ENCODE results near the gene COL17A1.

The COL17A1 gene

DNA sequence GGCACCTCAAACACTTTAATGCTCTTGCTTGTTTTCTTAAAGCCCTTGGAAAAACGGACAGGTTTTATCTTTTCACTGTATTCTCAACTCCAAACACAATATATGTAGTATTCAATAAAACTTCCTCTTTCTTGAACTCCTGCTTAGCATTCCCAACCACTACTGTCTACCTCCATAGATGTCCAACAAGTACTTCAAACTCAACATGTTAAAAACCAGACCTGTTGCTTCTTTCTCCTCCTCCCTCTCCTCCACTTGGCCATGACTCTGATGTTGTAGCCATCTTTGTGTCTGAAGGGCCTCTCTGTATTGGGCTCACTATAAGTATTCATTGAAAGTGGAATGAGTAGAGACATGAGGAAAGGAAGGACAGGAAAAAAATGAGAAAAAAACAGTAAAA is 16.2 kb upstream of the COL17A1 start:
- Histone ChIP-seq H3K4me1 (ENCODE audit: control insufficient read depth in 1 of 2, insufficient read depth in 2 of 2, low read length in 2 of 2) (no peaks in the 10 kb centered on the region), H3K4ac (ENCODE audit: low read depth, low read length) (no peak overlapping the region), H3K27me3 (ENCODE audit: insufficient read depth, low read length) (no peaks in the 10 kb centered on the region), H3K23ac (ENCODE audit: low read length) (no peak overlapping the region), H4K91ac (ENCODE audit: low read depth, low read length) (no peak overlapping the region), H4K12ac (ENCODE audit: low read depth, low read length) (no peak overlapping the region), H3K36me3 (ENCODE audit: control insufficient read depth in 1 of 2, insufficient read depth in 2 of 2, low read length in 2 of 2) (no peaks in the 10 kb centered on the region), H4K8ac (ENCODE audit: low read depth, low read length) (no peak overlapping the region), H3K9me3 (ENCODE audit: insufficient read depth, low read depth, low read length) (no peaks in the 10 kb centered on the region), H3K79me1 (ENCODE audit: low read length) (no peaks in the 10 kb centered on the region), H2AFZ (ENCODE audit: insufficient read depth, low read length, poor library complexity) (no peak overlapping the region), H2BK12ac (ENCODE audit: low read length) (no peak overlapping the region), H2BK120ac (ENCODE audit: insufficient read depth, low read length, poor library complexity) (no peak overlapping the region), H3K27ac (ENCODE audit: low read depth, low read length) (no peak overlapping the region), H3K79me2 (ENCODE audit: control insufficient read depth, insufficient read depth, low read length, poor library complexity) (no peaks in the 10 kb centered on the region), H3K4me2 (ENCODE audit: low read length) (no peak overlapping the region), H2AK5ac (ENCODE audit: low read length) (no peak overlapping the region), H3K4me3 (ENCODE audit: low read depth, low read length) (no peak overlapping the region), H3K18ac (ENCODE audit: low read length) (no peak overlapping the region), H3K14ac (ENCODE audit: low read length) (no peak overlapping the region), H3K9ac (ENCODE audit: low read length) (no peak overlapping the region), H2BK5ac (ENCODE audit: low read depth, low read length, poor library complexity) (no peak overlapping the region)
- DNase-seq = no peak
- WGBS (ENCODE audit: extremely low coverage, insufficient coverage, insufficient read length) = no CpG with 5 or more reads among the region's 1 CpG

DNA sequence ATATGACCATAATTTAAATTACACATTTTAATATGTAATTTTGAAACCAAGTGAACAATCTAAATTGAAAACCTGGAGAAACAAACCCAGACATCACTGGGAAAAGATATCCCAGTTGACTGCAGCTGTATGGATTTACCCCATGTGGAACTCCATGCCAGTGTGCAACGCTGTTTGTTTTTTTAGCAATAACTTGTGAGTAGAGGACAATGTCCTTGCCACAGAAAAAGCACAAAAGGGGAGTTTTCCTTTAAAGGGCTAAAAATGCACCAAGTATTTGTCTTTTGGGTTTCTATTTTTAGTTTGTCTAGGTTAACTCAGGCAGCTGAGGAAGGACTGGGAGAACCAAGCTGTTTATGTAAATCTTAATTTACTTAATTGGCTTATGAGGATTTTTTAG is 15.1 kb upstream of the COL17A1 start:
- H3K36me3 ChIP-seq (ENCODE audit: control insufficient read depth in 1 of 2, insufficient read depth in 2 of 2, low read length in 2 of 2) = no peaks in the 10 kb centered on the region
- H2BK5ac ChIP-seq (ENCODE audit: low read depth, low read length, poor library complexity) = no peak overlapping the region
- H3K9me3 ChIP-seq (ENCODE audit: insufficient read depth, low read depth, low read length) = no peaks in the 10 kb centered on the region
- no peaks in the 10 kb centered on the region for H3K4me1 ChIP-seq (ENCODE audit: control insufficient read depth in 1 of 2, insufficient read depth in 2 of 2, low read length in 2 of 2)
- no peak overlapping the region for H3K14ac ChIP-seq (ENCODE audit: low read length)
- H3K9ac ChIP-seq (ENCODE audit: low read length) = no peak overlapping the region
- no peak overlapping the region for H4K91ac ChIP-seq (ENCODE audit: low read depth, low read length)
- no peak overlapping the region for H3K18ac ChIP-seq (ENCODE audit: low read length)
- H2BK12ac ChIP-seq (ENCODE audit: low read length) = no peak overlapping the region
- no peak overlapping the region for H2AK5ac ChIP-seq (ENCODE audit: low read length)
- no peak overlapping the region for H2BK120ac ChIP-seq (ENCODE audit: insufficient read depth, low read length, poor library complexity)
- H3K79me1 ChIP-seq (ENCODE audit: low read length) = no peaks in the 10 kb centered on the region
- H4K12ac ChIP-seq (ENCODE audit: low read depth, low read length) = no peak overlapping the region
- H3K4ac ChIP-seq (ENCODE audit: low read depth, low read length) = no peak overlapping the region
- H4K8ac ChIP-seq (ENCODE audit: low read depth, low read length) = no peak overlapping the region
- H3K27ac ChIP-seq (ENCODE audit: low read depth, low read length) = no peak overlapping the region
- H3K4me2 ChIP-seq (ENCODE audit: low read length) = no peak overlapping the region
- H2AFZ ChIP-seq (ENCODE audit: insufficient read depth, low read length, poor library complexity) = no peak overlapping the region
- no peak overlapping the region for H3K23ac ChIP-seq (ENCODE audit: low read length)
- no CpG with 5 or more reads among the region's 1 CpG for WGBS (ENCODE audit: extremely low coverage, insufficient coverage, insufficient read length)
- no peaks in the 10 kb centered on the region for H3K27me3 ChIP-seq (ENCODE audit: insufficient read depth, low read length)
- no peak for DNase-seq
- H3K4me3 ChIP-seq (ENCODE audit: low read depth, low read length) = no peak overlapping the region
- no peaks in the 10 kb centered on the region for H3K79me2 ChIP-seq (ENCODE audit: control insufficient read depth, insufficient read depth, low read length, poor library complexity)

DNA sequence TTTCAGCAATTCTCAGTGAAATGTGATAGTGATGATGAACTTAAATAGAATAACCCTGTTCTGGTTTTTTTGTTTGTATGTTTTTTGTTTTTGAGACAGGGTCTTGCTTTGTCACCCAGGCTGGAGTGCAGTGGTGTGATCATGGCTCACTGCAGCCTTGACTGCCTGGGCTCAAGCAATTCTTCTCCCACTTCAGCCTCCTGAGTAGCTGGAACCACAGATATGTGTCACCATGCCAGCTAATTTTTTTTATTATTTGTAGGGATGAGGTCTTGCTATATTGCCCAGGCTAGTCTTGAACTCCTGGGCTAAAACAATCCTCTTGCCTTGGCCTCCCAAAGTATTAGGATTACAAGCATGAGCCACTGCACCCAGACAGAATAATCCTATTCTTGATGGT is 14.3 kb upstream of the COL17A1 start:
- H3K14ac ChIP-seq (ENCODE audit: low read length) = no peak overlapping the region
- H2AK5ac ChIP-seq (ENCODE audit: low read length) = no peak overlapping the region
- no peak overlapping the region for H4K8ac ChIP-seq (ENCODE audit: low read depth, low read length)
- no peak overlapping the region for H3K4me2 ChIP-seq (ENCODE audit: low read length)
- DNase-seq = no peak
- H3K79me1 ChIP-seq (ENCODE audit: low read length) = no peaks in the 10 kb centered on the region
- no peak overlapping the region for H4K12ac ChIP-seq (ENCODE audit: low read depth, low read length)
- no peak overlapping the region for H3K27ac ChIP-seq (ENCODE audit: low read depth, low read length)
- no peak overlapping the region for H3K4ac ChIP-seq (ENCODE audit: low read depth, low read length)
- H3K4me1 ChIP-seq (ENCODE audit: control insufficient read depth in 1 of 2, insufficient read depth in 2 of 2, low read length in 2 of 2) = no peaks in the 10 kb centered on the region
- H3K4me3 ChIP-seq (ENCODE audit: low read depth, low read length) = no peak overlapping the region
- no peaks in the 10 kb centered on the region for H3K79me2 ChIP-seq (ENCODE audit: control insufficient read depth, insufficient read depth, low read length, poor library complexity)
- H3K23ac ChIP-seq (ENCODE audit: low read length) = no peak overlapping the region
- H3K9ac ChIP-seq (ENCODE audit: low read length) = no peak overlapping the region
- H3K18ac ChIP-seq (ENCODE audit: low read length) = no peak overlapping the region
- H2BK5ac ChIP-seq (ENCODE audit: low read depth, low read length, poor library complexity) = no peak overlapping the region
- no peaks in the 10 kb centered on the region for H3K36me3 ChIP-seq (ENCODE audit: control insufficient read depth in 1 of 2, insufficient read depth in 2 of 2, low read length in 2 of 2)
- no peak overlapping the region for H2AFZ ChIP-seq (ENCODE audit: insufficient read depth, low read length, poor library complexity)
- H4K91ac ChIP-seq (ENCODE audit: low read depth, low read length) = no peak overlapping the region
- no peaks in the 10 kb centered on the region for H3K9me3 ChIP-seq (ENCODE audit: insufficient read depth, low read depth, low read length)
- H3K27me3 ChIP-seq (ENCODE audit: insufficient read depth, low read length) = no peaks in the 10 kb centered on the region
- no peak overlapping the region for H2BK120ac ChIP-seq (ENCODE audit: insufficient read depth, low read length, poor library complexity)
- H2BK12ac ChIP-seq (ENCODE audit: low read length) = no peak overlapping the region

DNA sequence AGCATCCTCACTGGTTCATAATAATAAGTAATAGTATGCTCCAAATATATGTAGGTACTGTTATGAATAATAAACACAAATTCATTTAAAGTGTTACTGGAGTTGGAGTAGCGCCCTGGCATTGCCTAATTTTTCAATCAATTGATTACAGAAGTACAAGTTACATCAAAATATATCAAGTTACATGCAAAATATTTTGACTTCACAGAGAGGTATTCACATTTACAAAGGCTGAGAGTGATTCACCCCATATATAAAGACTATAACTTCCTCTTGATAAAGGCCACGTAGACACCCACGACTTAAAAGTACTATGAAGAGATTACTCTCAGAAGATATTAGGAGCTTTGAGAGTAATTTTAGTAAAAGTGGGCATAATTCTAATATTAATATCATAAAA is 13.6 kb upstream of the COL17A1 start:
- H4K91ac ChIP-seq (ENCODE audit: low read depth, low read length) = no peak overlapping the region
- H3K14ac ChIP-seq (ENCODE audit: low read length) = no peak overlapping the region
- no peak overlapping the region for H2BK12ac ChIP-seq (ENCODE audit: low read length)
- H3K9ac ChIP-seq (ENCODE audit: low read length) = no peak overlapping the region
- no peaks in the 10 kb centered on the region for H3K9me3 ChIP-seq (ENCODE audit: insufficient read depth, low read depth, low read length)
- WGBS (ENCODE audit: extremely low coverage, insufficient coverage, insufficient read length) = no CpG with 5 or more reads among the region's 3 CpGs
- no peak overlapping the region for H3K4me3 ChIP-seq (ENCODE audit: low read depth, low read length)
- no peak overlapping the region for H3K18ac ChIP-seq (ENCODE audit: low read length)
- H3K23ac ChIP-seq (ENCODE audit: low read length) = no peak overlapping the region
- no peak overlapping the region for H2AFZ ChIP-seq (ENCODE audit: insufficient read depth, low read length, poor library complexity)
- H2BK5ac ChIP-seq (ENCODE audit: low read depth, low read length, poor library complexity) = no peak overlapping the region
- H2AK5ac ChIP-seq (ENCODE audit: low read length) = no peak overlapping the region
- DNase-seq = no peak
- H4K8ac ChIP-seq (ENCODE audit: low read depth, low read length) = no peak overlapping the region
- H3K4ac ChIP-seq (ENCODE audit: low read depth, low read length) = no peak overlapping the region
- no peak overlapping the region for H3K27ac ChIP-seq (ENCODE audit: low read depth, low read length)
- no peak overlapping the region for H3K4me2 ChIP-seq (ENCODE audit: low read length)
- H3K27me3 ChIP-seq (ENCODE audit: insufficient read depth, low read length) = no peaks in the 10 kb centered on the region
- no peaks in the 10 kb centered on the region for H3K79me2 ChIP-seq (ENCODE audit: control insufficient read depth, insufficient read depth, low read length, poor library complexity)
- no peaks in the 10 kb centered on the region for H3K4me1 ChIP-seq (ENCODE audit: control insufficient read depth in 1 of 2, insufficient read depth in 2 of 2, low read length in 2 of 2)
- H3K79me1 ChIP-seq (ENCODE audit: low read length) = no peaks in the 10 kb centered on the region
- H2BK120ac ChIP-seq (ENCODE audit: insufficient read depth, low read length, poor library complexity) = no peak overlapping the region
- H3K36me3 ChIP-seq (ENCODE audit: control insufficient read depth in 1 of 2, insufficient read depth in 2 of 2, low read length in 2 of 2) = no peaks in the 10 kb centered on the region
- no peak overlapping the region for H4K12ac ChIP-seq (ENCODE audit: low read depth, low read length)
